GM19025 (cell line): Measurements from ENCODE around the gene DZIP3.
"Not testable (repeated sequence)": the region's sequence is repeated elsewhere in the genome, so short reads cannot be mapped to it uniquely, and the experiment has no call there.

ENCODE experiments used
- ATAC-seq: cut with Tn5 transposase; IDR thresholded peaks from one replicate; pipeline ENCODE4 v1.9.1; 2021; ENCODE audit warnings: mild to moderate bottlenecking, low read depth, moderate library complexity; ENCODE audit not compliant: unreplicated experiment

Gene DZIP3

DNA sequence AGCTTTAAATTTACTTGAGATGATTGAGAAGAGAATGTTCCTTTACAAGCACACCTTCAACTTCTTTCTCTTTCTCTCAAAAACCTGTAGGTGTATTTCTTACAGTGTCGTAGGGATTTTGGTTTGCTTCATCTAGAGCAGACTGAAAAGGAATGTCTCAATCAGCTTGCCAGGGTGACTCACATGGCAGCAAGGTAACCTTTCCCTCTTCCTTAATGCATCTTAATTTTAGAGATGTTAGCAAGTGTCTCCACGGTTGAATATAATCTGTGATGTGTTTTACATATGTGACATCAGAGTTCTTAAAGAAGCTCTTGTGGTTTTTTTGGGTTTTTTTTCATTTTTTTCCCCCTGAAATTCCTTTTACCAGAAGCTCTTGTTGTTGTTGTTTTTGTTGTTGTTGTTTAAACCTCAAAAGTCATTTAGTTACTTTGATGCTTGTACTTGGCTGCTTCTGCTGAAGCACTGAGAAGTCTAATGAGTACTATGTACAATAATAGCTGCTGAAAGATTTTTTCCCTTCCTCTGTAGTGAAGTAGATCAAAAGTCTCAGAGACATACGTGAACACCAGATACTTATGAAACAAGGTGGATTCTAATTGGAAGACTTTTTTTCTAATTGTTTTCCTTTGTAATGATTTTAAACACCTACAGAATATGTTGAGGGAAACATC is 84.6 kb downstream of the DZIP3 start:
- ATAC-seq: no peak

DNA sequence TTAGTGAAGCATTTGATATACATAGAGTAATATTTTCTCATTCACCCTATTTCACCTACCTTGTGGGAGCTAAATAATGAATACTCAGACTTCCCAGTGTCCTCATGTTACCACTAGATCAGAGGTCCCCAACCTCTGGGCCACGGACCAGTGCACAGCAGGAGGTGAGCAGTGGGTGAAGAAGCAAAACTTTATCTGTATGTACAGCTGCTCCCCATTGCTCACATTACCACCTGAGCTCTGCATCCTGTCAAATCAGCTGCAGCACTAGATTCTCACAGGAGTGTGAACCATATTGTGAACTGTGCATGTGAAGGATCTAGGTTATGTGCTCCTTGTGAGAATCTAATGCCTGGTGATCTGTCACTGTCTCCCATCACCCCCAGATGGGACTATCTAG is 88.3 kb downstream of the DZIP3 start:
- ATAC-seq: no peak

DNA sequence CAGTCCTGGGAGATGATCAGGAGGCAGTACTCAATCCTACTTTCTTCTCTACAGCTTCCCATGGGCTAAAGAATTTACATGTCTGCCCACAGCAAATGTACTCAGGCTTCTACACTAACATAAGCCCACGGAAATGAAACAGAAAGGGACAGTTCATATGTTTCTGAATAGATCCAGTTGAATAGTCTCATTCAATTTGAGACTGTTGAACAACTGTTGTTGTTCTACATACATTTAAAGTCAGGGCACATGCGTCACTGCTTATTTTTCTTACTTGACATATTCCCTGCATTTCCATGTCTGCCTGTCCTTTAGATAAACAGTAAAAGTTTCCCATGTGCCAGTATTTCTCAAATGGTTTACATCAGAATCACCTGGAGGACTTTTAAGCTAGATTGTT is 102.8 kb downstream of the DZIP3 start:
- not testable (repeated sequence) for ATAC-seq

DNA sequence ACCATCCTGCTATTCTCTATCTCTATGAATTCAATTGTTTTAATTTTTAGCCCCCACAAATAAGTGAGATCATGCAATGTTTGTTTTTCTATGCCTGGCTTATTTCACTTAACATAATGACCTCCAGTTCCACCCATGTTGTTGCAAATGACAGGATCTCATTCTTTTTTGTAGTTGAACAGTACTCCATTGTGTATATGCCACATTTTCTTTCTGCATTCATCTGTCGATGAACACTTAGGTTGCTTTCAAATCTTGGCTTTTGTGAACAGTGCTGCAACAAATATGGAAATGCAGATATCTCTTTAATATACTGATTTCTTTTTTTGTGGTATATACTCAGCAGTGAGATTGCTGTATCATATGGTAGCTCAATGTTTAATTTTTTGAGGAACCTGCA is 108.9 kb downstream of the DZIP3 start:
- no peak for ATAC-seq

DNA sequence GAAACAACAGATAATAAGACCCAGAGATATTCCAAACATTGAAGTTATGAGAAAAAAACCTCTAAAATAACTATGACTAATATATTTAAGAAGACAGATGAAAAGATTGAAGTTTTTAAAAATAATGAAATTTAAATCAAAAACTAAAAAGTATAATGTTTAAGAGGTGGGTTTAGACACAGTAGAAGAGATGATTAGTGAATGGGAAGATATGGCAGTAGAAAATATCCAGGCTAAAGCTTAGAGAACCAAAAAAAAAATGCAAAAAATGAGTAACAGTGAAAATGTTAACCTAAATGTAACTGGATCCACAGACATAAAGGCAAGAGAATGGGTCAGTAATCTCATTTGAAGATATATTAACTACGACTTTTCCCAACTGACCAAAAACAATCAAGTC is 115.5 kb downstream of the DZIP3 start:
- no peak for ATAC-seq

DNA sequence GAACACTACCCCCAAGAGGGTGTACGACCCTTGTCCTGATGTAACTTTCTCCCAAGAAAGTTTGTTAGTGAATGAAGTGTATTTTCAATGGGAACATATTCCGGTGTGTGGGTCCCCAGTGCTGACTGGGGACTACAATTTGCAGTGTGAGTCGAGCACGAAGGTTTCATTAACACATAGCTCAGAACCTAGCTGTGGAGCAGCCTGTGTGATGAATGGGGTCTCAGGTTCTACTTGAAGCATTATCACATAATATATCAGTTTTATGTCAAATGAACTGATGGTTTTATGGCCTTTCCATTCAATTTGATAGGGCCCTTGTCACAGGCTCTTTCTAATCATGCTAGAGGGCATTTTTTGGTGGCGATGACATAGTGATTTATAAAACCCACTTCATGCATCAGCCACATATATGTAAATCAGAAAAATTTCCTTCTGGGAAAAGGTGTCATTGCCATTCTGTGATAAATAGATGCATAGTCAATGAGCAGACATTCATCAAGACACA is 123.5 kb downstream of the DZIP3 start:
- ATAC-seq: no peak

DNA sequence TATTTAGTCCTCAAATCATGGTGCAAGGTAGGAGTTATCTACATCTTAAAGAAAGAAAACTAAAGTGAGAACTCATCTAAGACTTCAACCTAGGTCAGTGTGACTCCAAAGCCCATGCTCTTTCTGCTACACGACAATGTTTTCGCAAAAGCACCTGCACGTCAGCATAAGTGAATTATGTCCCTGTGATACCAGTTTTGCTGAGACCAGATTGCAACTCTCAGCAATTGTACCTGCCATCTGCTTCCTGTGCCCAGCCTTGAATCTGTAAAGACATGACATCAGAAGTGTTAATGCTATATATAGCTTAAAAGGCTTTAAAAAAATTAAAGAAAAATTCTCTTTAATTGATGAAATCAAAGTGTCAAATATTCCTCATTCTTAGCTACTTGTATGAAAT is 124.3 kb downstream of the DZIP3 start:
- ATAC-seq: no peak

DNA sequence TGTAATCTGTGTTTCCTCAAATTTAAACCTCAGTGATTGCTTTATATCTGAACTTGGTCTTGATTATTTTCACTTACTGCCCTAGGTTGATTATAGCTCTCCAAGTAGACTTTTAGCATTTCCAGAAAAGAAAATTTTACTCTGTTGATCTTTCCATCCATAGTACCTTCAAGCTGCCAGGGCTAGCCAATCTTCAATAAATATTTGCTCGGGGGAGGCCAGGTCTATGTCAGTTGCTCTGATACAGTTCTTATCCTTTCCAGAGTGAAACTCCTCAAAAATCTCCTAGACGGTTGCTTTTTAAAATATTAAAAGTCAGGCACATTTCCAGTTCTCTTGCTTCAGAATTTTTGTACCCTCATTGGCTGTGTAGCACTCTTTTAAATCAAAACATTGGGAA is 128.9 kb downstream of the DZIP3 start:
- ATAC-seq: no peak

DNA sequence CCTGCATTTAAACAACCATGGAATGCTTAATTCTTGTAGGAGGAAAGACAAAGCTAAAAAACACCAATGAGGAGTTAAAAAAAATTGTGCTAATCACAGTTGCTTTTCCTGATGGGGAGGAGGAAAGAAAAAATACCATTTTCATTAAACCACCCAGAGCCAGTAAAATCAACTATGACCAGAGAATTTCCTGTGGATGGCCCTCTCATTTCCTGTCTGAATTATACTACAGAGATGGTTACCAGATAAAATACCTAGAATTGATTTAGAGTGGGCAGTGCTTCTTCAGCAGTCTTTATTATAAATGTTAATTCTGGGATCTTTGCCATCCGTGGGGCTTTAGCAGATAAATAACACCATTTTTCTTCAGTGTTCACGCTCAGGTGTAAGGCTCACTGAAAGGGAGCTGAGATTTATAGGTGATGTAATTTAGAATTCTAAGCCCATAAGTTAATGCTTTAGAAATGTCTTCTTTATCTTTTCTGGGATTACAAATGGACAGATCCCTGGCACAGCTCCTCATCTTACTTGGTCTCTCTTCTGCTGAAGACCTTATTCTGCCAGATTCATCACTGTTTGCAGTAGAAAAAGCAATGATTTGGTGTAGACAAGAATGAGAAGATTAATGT is 129.8 kb downstream of the DZIP3 start:
- no peak for ATAC-seq

DNA sequence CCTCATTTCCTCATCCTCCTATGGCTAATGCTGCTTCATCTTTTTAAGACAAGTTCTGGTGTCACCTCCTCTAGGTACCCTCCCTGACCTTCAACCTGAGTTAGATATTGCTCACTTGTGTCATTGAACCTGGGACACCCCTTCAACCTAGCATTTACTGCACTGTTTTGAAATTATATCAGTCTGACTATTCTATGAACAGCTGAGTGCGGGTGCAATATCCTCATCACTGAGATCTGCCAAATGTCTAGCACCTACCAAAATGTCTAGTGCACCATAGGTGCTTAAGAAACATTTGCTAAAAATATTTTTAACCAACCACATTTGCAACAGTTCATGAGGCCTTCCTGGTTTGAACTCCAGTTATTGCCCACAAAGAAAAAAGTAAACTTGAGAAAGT is 133.2 kb downstream of the DZIP3 start:
- ATAC-seq: no peak

DNA sequence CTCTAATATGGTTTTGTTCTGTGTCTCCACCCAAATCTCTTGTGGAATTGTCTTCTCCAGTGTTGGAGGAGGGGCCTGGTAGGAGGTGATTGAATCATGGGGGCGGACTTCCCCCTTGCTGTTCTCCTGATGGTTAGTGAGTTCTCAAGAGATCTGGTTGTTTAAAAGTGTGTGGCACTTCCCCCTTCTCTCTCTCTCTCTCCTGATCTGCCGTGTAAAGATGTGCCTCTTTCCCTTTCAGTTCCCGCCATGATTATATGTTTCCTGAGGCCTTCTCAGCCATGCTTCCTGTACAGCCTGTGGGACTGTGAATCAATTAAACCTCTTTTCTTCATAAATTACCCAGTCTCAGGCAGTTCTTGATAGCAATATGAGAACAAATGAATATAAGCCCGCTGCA is 134.6 kb downstream of the DZIP3 start:
- no peak for ATAC-seq

DNA sequence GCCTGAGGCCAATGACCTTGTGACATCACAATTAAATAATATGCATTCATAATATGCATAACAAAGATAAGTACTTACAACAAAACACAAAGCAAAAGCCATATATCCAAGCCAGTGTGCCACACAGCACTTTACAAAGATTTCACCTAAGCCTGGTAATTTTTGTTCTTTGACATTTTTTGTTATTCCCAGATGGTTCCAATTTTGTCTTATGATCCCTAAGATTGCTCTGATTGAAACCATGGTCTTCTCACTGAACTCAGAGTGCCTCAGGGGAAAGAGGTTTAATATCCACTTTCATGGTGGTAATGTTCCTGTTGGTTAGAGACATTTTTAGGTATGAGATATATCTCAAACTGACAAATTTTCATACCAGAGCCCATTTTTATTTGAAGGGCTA is 138.6 kb downstream of the DZIP3 start:
- ATAC-seq: no peak

DNA sequence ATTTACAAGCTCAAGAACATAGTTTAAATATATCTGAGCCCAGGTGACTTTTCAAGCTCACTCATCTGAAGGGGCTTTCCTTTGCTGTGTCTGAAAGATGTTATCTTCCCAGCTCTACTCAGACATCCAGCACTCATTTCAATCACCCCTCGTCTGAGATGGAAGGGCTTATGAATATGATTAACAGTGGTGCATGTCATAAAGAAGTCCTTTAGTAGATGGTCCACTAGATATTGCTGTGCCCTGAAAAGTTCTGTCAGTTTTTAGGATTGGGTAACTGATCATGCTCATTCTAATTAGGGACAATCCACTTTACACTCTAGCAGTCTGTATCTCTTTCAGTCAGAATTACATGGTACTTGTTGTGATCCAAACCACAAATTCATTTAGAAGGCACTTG is 139.4 kb downstream of the DZIP3 start:
- ATAC-seq: no peak

DNA sequence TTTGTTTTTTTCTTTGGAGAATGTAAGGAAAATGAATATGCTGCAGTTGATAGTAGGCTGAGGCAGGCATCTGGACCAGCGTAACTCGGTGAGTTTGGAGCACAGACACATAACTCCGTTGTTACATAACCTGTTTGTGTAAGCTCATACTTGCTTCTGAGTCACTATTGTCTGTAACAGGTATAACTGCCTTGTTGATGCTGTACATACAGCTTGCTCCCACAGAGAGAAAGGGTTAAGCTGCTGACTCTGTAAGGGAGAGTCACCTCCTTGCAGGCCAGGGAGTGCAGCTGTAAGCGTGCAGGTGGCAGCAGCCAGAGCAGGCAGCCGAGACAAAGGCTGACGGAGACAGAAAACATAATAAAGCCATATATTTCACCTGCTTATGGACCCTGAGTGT is 147.3 kb downstream of the DZIP3 start:
- ATAC-seq: no peak

DNA sequence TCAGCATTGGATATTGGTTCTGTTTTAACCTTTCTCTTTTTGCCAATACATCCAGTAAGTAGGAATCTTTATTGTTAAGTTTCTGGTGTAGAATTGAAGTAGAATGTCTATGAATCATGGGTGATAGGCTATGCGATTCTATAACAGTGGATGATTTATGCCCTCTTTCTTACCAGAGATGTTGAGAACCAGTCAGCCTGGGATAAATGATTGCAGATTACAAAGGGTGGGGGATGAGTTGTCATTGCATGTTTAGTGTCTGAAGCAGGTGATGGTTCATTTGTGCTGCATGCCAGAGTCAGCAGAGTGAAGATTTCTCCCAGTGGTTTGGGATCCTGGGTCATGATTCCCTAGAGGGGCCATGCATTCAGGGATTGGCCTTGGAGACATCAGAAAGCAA is 153.4 kb downstream of the DZIP3 start:
- ATAC-seq: no peak
